Measurements from ENCODE around the gene KNCN.

DNA sequence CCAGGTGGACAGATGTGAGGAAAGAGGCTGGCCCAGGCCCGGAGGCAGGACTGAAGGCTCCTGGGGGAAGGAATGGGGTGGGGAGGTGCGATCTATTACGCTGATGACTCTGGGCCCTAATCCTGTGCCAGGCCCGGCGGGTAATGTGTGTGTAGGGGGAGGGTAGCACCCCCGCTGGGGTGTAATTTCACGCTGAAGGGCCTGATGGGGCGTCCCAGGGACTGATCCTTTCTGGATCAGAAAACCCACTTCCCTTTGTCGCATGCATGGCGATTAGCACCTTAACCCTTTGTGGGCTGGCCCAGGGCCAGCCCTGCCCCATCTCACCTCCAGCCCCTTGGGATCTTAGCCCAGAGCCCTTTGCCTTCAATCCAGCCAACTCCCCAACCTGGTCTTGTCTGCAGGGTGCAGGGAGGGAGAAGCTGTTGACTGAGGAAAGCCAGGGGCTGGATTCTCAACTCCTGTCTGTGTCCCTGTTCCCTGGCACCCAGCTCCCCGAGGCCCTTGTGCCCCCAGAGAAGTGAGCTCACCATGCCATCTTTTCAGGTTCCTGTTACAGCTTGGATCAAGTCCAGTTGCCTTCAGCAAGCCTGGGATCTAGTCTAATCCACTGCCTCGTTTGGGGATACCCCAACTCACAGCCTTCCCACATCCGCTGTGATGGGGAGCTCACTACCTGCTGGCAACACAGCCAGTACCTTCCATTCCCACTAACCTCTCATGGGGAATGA, 26.0 kb downstream of the KNCN start:
- TF ChIP-seq POLR2AphosphoS5 (IDR thresholded peaks at IDR 0.05; ENCODE audit: low read depth, low read length) (no peak), TAF1 (IDR thresholded peaks at IDR 0.05; ENCODE audit: borderline replicate concordance, insufficient read depth, low read length) (no peak)
- TF ChIP-seq, protein P1, sequence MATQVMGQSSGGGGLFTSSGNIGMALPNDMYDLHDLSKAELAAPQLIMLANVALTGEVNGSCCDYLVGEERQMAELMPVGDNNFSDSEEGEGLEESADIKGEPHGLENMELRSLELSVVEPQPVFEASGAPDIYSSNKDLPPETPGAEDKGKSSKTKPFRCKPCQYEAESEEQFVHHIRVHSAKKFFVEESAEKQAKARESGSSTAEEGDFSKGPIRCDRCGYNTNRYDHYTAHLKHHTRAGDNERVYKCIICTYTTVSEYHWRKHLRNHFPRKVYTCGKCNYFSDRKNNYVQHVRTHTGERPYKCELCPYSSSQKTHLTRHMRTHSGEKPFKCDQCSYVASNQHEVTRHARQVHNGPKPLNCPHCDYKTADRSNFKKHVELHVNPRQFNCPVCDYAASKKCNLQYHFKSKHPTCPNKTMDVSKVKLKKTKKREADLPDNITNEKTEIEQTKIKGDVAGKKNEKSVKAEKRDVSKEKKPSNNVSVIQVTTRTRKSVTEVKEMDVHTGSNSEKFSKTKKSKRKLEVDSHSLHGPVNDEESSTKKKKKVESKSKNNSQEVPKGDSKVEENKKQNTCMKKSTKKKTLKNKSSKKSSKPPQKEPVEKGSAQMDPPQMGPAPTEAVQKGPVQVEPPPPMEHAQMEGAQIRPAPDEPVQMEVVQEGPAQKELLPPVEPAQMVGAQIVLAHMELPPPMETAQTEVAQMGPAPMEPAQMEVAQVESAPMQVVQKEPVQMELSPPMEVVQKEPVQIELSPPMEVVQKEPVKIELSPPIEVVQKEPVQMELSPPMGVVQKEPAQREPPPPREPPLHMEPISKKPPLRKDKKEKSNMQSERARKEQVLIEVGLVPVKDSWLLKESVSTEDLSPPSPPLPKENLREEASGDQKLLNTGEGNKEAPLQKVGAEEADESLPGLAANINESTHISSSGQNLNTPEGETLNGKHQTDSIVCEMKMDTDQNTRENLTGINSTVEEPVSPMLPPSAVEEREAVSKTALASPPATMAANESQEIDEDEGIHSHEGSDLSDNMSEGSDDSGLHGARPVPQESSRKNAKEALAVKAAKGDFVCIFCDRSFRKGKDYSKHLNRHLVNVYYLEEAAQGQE (IDR thresholded peaks at IDR 0.05; ENCODE audit: insufficient read depth in 1 of 2, low read depth in 2 of 2, low read length in 2 of 2), result no peak
